ENCODE data around the gene SUPT3H.
"Not testable (repeated sequence)": the region's sequence is repeated elsewhere in the genome, so short reads cannot be mapped to it uniquely, and the experiment has no call there.

Gene SUPT3H

GRCh38 chr6:45148711-45149341 lies 228.9 kb downstream of the SUPT3H start:
- H3K36me3 ChIP-seq (replicated peaks), result no peaks in the 10 kb centered on the region
- in situ Hi-C loops (cut with MboI; ENCODE audit: low sequenced_read_pairs), result no loop called here
- no peak for DNase-seq (ENCODE audit: low spot score in 2 of 2)
- H3K27me3 ChIP-seq (ENCODE audit: low read depth), result no peaks in the 10 kb centered on the region
- H3K4me3 ChIP-seq, result no peak overlapping the region
- peaks cover 4% of the 10 kb centered on the region for H3K9me3 ChIP-seq
- no peaks in the 10 kb centered on the region for H3K4me1 ChIP-seq

- Histone ChIP-seq H3K4me1 (no peaks in the 10 kb centered on the region), H3K9me3 (peaks cover 4% of the 10 kb centered on the region), H3K27me3 (ENCODE audit: low read depth) (no peaks in the 10 kb centered on the region), H3K4me3 (no peak overlapping the region), H3K36me3 (replicated peaks) (no peaks in the 10 kb centered on the region)
- in situ Hi-C loops (cut with MboI; ENCODE audit: low sequenced_read_pairs), result no loop called here
- no peak for DNase-seq (ENCODE audit: low spot score in 2 of 2)
Measured at GRCh38 chr6:45148278-45148677, 229.5 kb downstream of the SUPT3H start.

- H3K27me3 ChIP-seq (ENCODE audit: low read depth); H3K4me3 ChIP-seq; H3K9me3 ChIP-seq; H3K4me1 ChIP-seq; DNase-seq (ENCODE audit: low spot score in 2 of 2); H3K36me3 ChIP-seq (replicated peaks); in situ Hi-C loops (cut with MboI; ENCODE audit: low sequenced_read_pairs): not testable (repeated sequence)
Measured at GRCh38 chr6:45145658-45146057, 232.1 kb downstream of the SUPT3H start.

GRCh38 chr6:45138765-45139164 lies 239.0 kb downstream of the SUPT3H start:
- Histone ChIP-seq H3K4me3 (no peak overlapping the region), H3K4me1 (no peaks in the 10 kb centered on the region), H3K27me3 (ENCODE audit: low read depth) (no peaks in the 10 kb centered on the region), H3K9me3 (no peaks in the 10 kb centered on the region), H3K36me3 (replicated peaks) (no peaks in the 10 kb centered on the region)
- in situ Hi-C loops (cut with MboI; ENCODE audit: low sequenced_read_pairs), result no loop called here
- DNase-seq (ENCODE audit: low spot score in 2 of 2), result no peak

- in situ Hi-C loops (cut with MboI; ENCODE audit: low sequenced_read_pairs), result no loop called here
Measured at GRCh38 chr6:45136495-45136894, 241.2 kb downstream of the SUPT3H start.

GRCh38 chr6:45132658-45133294 lies 245.0 kb downstream of the SUPT3H start:
- in situ Hi-C loops (cut with MboI; ENCODE audit: low sequenced_read_pairs), result no loop called here
- peak in 1 of 2 experiments; percentile 38 for DNase-seq (ENCODE audit: low spot score in 2 of 2)
- Histone ChIP-seq H3K4me1 (peaks cover 19% of the 10 kb centered on the region), H3K27me3 (ENCODE audit: low read depth) (no peaks in the 10 kb centered on the region), H3K36me3 (replicated peaks) (no peaks in the 10 kb centered on the region), H3K4me3 (no peak overlapping the region), H3K9me3 (no peaks in the 10 kb centered on the region)

More at GRCh38 chr6:45136495-45136894, 241.2 kb downstream of the SUPT3H start:
- peaks cover 14% of the 10 kb centered on the region for H3K4me1 ChIP-seq
- no peak for DNase-seq (ENCODE audit: low spot score in 2 of 2)
- H3K9me3 ChIP-seq, result no peaks in the 10 kb centered on the region
- no peak overlapping the region for H3K4me3 ChIP-seq
- no peaks in the 10 kb centered on the region for H3K27me3 ChIP-seq (ENCODE audit: low read depth)
- H3K36me3 ChIP-seq (replicated peaks), result no peaks in the 10 kb centered on the region

GRCh38 chr6:45132059-45132458 lies 245.7 kb downstream of the SUPT3H start:
- H3K36me3 ChIP-seq (replicated peaks), result no peaks in the 10 kb centered on the region
- peak in 1 of 2 experiments; percentile 29 for DNase-seq (ENCODE audit: low spot score in 2 of 2)
- H3K4me1 ChIP-seq, result peaks cover 19% of the 10 kb centered on the region
- in situ Hi-C loops (cut with MboI; ENCODE audit: low sequenced_read_pairs), result no loop called here
- H3K9me3 ChIP-seq, result no peaks in the 10 kb centered on the region
- no peak overlapping the region for H3K4me3 ChIP-seq
- H3K27me3 ChIP-seq (ENCODE audit: low read depth), result no peaks in the 10 kb centered on the region

- no peak overlapping the region for H3K4me3 ChIP-seq
- H3K4me1 ChIP-seq, result peaks cover 19% of the 10 kb centered on the region
- no peaks in the 10 kb centered on the region for H3K9me3 ChIP-seq
- in situ Hi-C loops (cut with MboI; ENCODE audit: low sequenced_read_pairs), result no loop called here
- H3K27me3 ChIP-seq (ENCODE audit: low read depth), result no peaks in the 10 kb centered on the region
- peak in 1 of 2 experiments; percentile 97 for DNase-seq (ENCODE audit: low spot score in 2 of 2)
- H3K36me3 ChIP-seq (replicated peaks), result no peaks in the 10 kb centered on the region
Measured at GRCh38 chr6:45129051-45129450, 248.7 kb downstream of the SUPT3H start.

GRCh38 chr6:45127185-45127584 lies 250.5 kb downstream of the SUPT3H start:
- in situ Hi-C loops (cut with MboI; ENCODE audit: low sequenced_read_pairs), result no loop called here
- H3K36me3 ChIP-seq (replicated peaks), result no peaks in the 10 kb centered on the region
- H3K27me3 ChIP-seq (ENCODE audit: low read depth), result no peaks in the 10 kb centered on the region
- no peak overlapping the region for H3K4me3 ChIP-seq
- peaks cover 8% of the 10 kb centered on the region for H3K4me1 ChIP-seq
- no peaks in the 10 kb centered on the region for H3K9me3 ChIP-seq
- DNase-seq (ENCODE audit: low spot score in 2 of 2), result no peak

GRCh38 chr6:45126033-45126432 lies 251.7 kb downstream of the SUPT3H start:
- no peak for DNase-seq (ENCODE audit: low spot score in 2 of 2)
- no peak overlapping the region for H3K4me3 ChIP-seq
- in situ Hi-C loops (cut with MboI; ENCODE audit: low sequenced_read_pairs), result no loop called here
- peaks cover 5% of the 10 kb centered on the region for H3K4me1 ChIP-seq
- H3K36me3 ChIP-seq (replicated peaks), result no peaks in the 10 kb centered on the region
- no peaks in the 10 kb centered on the region for H3K27me3 ChIP-seq (ENCODE audit: low read depth)
- H3K9me3 ChIP-seq, result no peaks in the 10 kb centered on the region

- Histone ChIP-seq H3K4me3 (no peak overlapping the region), H3K4me1 (no peaks in the 10 kb centered on the region), H3K36me3 (replicated peaks) (no peaks in the 10 kb centered on the region), H3K27me3 (ENCODE audit: low read depth) (no peaks in the 10 kb centered on the region), H3K9me3 (no peaks in the 10 kb centered on the region)
- DNase-seq (ENCODE audit: low spot score in 2 of 2), result no peak
- in situ Hi-C loops (cut with MboI; ENCODE audit: low sequenced_read_pairs), result no loop called here
Measured at GRCh38 chr6:45123023-45123422, 254.7 kb downstream of the SUPT3H start.

GRCh38 chr6:45118754-45119153 lies 259.0 kb downstream of the SUPT3H start:
- H3K9me3 ChIP-seq, result no peaks in the 10 kb centered on the region
- H3K27me3 ChIP-seq (ENCODE audit: low read depth), result no peaks in the 10 kb centered on the region
- H3K4me1 ChIP-seq, result no peaks in the 10 kb centered on the region
- no peak overlapping the region for H3K4me3 ChIP-seq
- H3K36me3 ChIP-seq (replicated peaks), result no peaks in the 10 kb centered on the region
- in situ Hi-C loops (cut with MboI; ENCODE audit: low sequenced_read_pairs), result no loop called here
- DNase-seq (ENCODE audit: low spot score in 2 of 2), result no peak

GRCh38 chr6:45116714-45117410 lies 260.9 kb downstream of the SUPT3H start:
- no peak for DNase-seq (ENCODE audit: low spot score in 2 of 2)
- in situ Hi-C loops (cut with MboI; ENCODE audit: low sequenced_read_pairs), result no loop called here

GRCh38 chr6:45115696-45116095 lies 262.0 kb downstream of the SUPT3H start:
- H3K4me1 ChIP-seq, result no peaks in the 10 kb centered on the region
- in situ Hi-C loops (cut with MboI; ENCODE audit: low sequenced_read_pairs), result no loop called here
- H3K27me3 ChIP-seq (ENCODE audit: low read depth), result no peaks in the 10 kb centered on the region
- H3K36me3 ChIP-seq (replicated peaks), result no peaks in the 10 kb centered on the region
- DNase-seq (ENCODE audit: low spot score in 2 of 2), result no peak
- no peak overlapping the region for H3K4me3 ChIP-seq
- H3K9me3 ChIP-seq, result no peaks in the 10 kb centered on the region

More at GRCh38 chr6:45116714-45117410, 260.9 kb downstream of the SUPT3H start:
- Histone ChIP-seq H3K4me1 (no peaks in the 10 kb centered on the region), H3K9me3 (no peaks in the 10 kb centered on the region), H3K27me3 (ENCODE audit: low read depth) (no peaks in the 10 kb centered on the region), H3K36me3 (replicated peaks) (no peaks in the 10 kb centered on the region), H3K4me3 (no peak overlapping the region)
